GM19372 (cell line): ENCODE results near the gene NFKBIE.

ENCODE experiments used
- ATAC-seq: cut with Tn5 transposase; IDR thresholded peaks from one replicate; pipeline ENCODE4 v1.9.1; 2021; ENCODE audit warnings: mild to moderate bottlenecking, low read depth, moderate library complexity; ENCODE audit not compliant: unreplicated experiment

Gene NFKBIE

GRCh38 chr6:44217332-44218143 is 47.8 kb downstream of the NFKBIE start:
- no peak for ATAC-seq

GRCh38 chr6:44216677-44217331 is 48.5 kb downstream of the NFKBIE start, which contains the start of gene MYMX:
MYMX (plus strand) TSS chr6:44216926; CDS start chr6:44217472, 546 bp downstream.
- ATAC-seq, result no peak

DNA sequence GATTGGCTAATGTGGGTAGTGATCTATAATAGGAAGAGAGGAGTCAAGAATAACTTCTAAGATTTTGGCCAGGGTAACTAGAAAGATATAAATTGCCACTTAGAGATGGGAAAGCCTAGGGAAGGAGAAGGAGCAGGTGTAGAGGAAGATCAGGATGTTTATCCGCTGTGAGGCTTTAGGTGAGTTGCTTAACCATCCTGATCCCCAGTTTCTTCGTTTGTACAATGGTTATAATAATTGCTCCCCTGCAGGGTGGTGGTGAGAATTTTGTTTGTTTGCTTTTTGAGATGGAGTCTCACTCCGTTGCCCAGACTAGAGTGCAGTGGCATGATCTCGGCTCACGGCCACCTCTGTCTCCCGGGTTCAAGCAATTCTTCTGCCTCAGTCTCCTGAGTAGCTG is 51.0 kb downstream of the NFKBIE start:
- ATAC-seq, result no peak

DNA sequence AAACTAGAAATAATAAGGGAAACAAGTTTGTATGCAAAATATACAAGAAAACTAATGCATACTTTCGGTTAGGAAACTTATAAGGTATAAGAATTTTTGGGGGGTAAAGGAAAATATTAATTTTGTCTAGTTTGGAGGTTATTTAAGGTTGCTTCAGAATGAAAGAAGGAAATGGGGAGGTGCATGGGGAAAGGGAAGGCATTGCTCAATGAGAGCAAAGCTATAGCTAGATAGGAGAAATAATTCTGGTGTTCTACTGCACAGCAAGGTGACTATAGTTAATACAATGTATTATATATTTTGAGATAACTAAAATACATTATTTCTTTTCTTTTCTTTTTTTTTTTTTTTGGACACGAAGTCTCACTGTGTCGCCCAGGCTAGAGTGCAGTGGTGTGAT is 54.1 kb downstream of the NFKBIE start:
- ATAC-seq, result no peak
